Measurements from ENCODE around the gene PLEKHA8.
"Not testable (repeated sequence)": the region's sequence is repeated elsewhere in the genome, so short reads cannot be mapped to it uniquely, and the experiment has no call there.

Gene PLEKHA8

DNA sequence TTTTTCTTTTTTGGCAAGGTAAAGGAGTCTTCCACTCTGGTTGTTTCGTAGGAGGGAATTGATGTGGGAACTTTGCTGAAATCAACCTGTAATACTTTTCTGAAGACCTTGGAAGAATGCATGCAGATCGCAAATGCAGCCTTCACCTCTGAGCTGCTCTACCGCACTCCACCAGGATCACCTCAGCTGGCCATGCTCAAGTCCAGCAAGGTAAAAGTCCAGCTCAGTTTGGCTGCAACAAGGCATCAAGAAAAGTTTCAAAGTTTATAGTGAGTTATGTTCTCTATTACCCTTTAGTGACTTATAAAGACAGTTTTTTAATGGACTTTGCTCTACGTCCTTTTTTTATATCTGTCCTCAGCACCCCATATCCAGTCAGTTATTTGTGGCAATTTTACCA is 21.0 kb downstream of the PLEKHA8 start:
- no peak for DNase-seq (ENCODE audit: extremely low read depth, insufficient read length)
- TF ChIP-seq, protein P1, sequence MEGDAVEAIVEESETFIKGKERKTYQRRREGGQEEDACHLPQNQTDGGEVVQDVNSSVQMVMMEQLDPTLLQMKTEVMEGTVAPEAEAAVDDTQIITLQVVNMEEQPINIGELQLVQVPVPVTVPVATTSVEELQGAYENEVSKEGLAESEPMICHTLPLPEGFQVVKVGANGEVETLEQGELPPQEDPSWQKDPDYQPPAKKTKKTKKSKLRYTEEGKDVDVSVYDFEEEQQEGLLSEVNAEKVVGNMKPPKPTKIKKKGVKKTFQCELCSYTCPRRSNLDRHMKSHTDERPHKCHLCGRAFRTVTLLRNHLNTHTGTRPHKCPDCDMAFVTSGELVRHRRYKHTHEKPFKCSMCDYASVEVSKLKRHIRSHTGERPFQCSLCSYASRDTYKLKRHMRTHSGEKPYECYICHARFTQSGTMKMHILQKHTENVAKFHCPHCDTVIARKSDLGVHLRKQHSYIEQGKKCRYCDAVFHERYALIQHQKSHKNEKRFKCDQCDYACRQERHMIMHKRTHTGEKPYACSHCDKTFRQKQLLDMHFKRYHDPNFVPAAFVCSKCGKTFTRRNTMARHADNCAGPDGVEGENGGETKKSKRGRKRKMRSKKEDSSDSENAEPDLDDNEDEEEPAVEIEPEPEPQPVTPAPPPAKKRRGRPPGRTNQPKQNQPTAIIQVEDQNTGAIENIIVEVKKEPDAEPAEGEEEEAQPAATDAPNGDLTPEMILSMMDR (IDR thresholded peaks at IDR 0.05; ENCODE audit: insufficient read depth, low read length, poor library complexity, severe bottlenecking), result no peak
- Histone ChIP-seq H3K4me3 (replicated peaks; ENCODE audit: low read depth, low read length) (no peak overlapping the region), H3K27me3 (replicated peaks; ENCODE audit: control insufficient read depth, insufficient read depth, low read length) (no peaks in the 10 kb centered on the region), H3K36me3 (ENCODE audit: control insufficient read depth, insufficient read depth, low read length) (peaks cover 2% of the 10 kb centered on the region)

DNA sequence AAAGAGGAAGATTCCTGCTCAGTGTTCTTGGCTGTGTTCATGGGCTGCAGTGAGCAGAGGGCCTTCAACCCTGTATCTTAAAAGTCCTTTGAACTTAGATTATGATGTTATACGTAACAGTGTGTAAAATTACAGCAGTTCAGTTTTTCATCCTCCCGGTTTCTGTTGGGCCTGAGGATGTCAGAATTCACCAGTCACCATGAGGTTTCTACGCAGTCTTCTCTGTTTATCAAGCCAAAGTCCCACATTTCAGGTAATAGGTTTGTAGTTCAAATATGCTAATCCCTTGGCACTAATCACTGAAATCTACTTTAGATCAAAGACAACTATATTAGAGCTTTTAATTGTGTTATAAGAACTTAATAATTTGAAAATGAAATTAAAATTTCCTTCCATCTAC is 24.9 kb downstream of the PLEKHA8 start:
- TF ChIP-seq, protein P1 (IDR thresholded peaks at IDR 0.05; ENCODE audit: insufficient read depth, low read length, poor library complexity, severe bottlenecking), result no peak
- H3K4me3 ChIP-seq (replicated peaks; ENCODE audit: low read depth, low read length), result no peak overlapping the region
- H3K27me3 ChIP-seq (replicated peaks; ENCODE audit: control insufficient read depth, insufficient read depth, low read length), result no peaks in the 10 kb centered on the region
- H3K36me3 ChIP-seq (ENCODE audit: control insufficient read depth, insufficient read depth, low read length), result peaks cover 2% of the 10 kb centered on the region
- DNase-seq (ENCODE audit: extremely low read depth, insufficient read length), result no peak

DNA sequence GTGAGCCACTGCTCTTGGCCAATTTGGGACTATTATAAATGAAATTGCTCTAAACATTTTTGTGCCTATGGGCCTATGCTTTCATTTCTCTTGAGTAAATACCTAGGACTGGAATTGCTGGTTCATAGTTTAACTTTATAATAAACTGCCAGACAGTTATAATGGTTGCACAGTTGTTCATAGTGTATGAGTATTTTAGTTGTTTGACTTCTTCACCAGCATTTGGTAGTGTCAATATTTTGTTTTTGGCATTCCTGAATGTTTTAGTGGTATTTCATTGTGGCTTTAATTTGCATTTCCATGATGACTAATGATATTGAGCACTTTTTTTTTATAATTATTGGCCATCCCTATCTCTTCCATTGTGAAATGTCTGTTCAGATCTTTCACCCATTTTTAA is 29.5 kb downstream of the PLEKHA8 start:
- Histone ChIP-seq H3K36me3 (ENCODE audit: control insufficient read depth, insufficient read depth, low read length) (no peaks in the 10 kb centered on the region), H3K27me3 (replicated peaks; ENCODE audit: control insufficient read depth, insufficient read depth, low read length) (no peaks in the 10 kb centered on the region), H3K4me3 (replicated peaks; ENCODE audit: low read depth, low read length) (no peak overlapping the region)
- TF ChIP-seq, protein P1 (IDR thresholded peaks at IDR 0.05; ENCODE audit: insufficient read depth, low read length, poor library complexity, severe bottlenecking), result no peak
- no peak for DNase-seq (ENCODE audit: extremely low read depth, insufficient read length)

DNA sequence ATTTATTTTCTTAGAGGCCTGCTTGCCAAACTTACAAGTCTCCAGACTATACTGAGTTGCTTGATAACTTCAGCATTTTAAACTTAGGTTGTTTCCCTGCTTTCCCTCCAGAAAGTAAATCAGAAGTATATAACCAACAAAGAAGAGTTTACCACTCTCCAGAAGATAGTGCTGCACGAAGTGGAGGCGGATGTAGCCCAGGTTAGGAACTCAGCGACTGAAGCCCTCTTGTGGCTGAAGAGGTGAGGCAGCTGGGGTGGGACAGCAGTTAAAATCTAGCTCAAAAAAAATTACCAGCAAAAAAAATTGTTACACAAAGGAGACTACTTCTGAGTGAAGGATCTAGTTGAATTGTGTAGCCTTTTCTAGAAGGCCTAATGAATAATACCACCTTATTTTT is 33.6 kb downstream of the PLEKHA8 start:
- H3K27me3 ChIP-seq (replicated peaks; ENCODE audit: control insufficient read depth, insufficient read depth, low read length); DNase-seq (ENCODE audit: extremely low read depth, insufficient read length); H3K4me3 ChIP-seq (replicated peaks; ENCODE audit: low read depth, low read length); H3K36me3 ChIP-seq (ENCODE audit: control insufficient read depth, insufficient read depth, low read length): not testable (repeated sequence)
- TF ChIP-seq, protein P1 (IDR thresholded peaks at IDR 0.05; ENCODE audit: insufficient read depth, low read length, poor library complexity, severe bottlenecking), result peak; percentile 66

DNA sequence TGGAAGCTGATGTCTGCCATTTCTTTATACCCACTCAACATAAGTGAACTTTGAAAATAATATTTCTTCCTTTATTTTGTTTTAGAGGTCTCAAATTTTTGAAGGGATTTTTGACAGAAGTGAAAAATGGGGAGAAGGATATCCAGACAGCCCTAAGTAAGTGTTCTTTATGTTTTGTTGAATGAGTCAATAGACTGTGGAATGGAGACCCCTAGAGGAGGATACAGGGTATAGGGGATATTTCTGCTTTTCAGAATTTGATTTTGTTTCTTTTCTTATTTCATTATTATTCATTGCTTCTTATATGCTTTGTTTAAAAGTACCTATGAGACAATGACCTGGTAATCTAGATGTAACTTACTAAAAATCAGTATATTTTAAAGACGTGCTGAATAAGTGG is 34.4 kb downstream of the PLEKHA8 start:
- TF ChIP-seq, protein P1 (IDR thresholded peaks at IDR 0.05; ENCODE audit: insufficient read depth, low read length, poor library complexity, severe bottlenecking), result peak; percentile 69
- H3K36me3 ChIP-seq (ENCODE audit: control insufficient read depth, insufficient read depth, low read length), result no peaks in the 10 kb centered on the region; the same call in 1 of the 2 replicates
- no peak overlapping the region for H3K4me3 ChIP-seq (replicated peaks; ENCODE audit: low read depth, low read length)
- no peaks in the 10 kb centered on the region for H3K27me3 ChIP-seq (replicated peaks; ENCODE audit: control insufficient read depth, insufficient read depth, low read length)
- no peak for DNase-seq (ENCODE audit: extremely low read depth, insufficient read length)

DNA sequence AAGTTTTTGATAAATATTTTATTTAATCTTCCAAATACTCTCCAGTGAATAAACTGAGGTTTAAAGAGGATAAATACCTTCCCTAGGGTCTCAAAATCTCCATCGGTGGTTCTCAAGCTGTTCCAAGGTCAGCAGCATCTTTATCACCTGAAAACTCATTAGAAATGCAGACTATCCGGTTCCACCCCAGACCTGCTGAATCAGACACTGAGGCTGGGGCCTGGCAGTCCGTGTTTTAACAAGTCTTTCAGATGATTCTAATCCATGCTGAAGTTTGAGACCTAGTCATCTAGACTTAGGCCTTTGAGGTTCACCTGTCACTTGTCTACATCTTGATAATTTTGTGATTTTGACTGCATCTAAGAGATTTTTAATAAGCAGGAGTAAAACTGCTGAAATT is 37.5 kb downstream of the PLEKHA8 start:
- no peak for DNase-seq (ENCODE audit: extremely low read depth, insufficient read length)
- no peak overlapping the region for H3K4me3 ChIP-seq (replicated peaks; ENCODE audit: low read depth, low read length)
- TF ChIP-seq, protein P1 (IDR thresholded peaks at IDR 0.05; ENCODE audit: insufficient read depth, low read length, poor library complexity, severe bottlenecking), result no peak
- no peaks in the 10 kb centered on the region for H3K27me3 ChIP-seq (replicated peaks; ENCODE audit: control insufficient read depth, insufficient read depth, low read length)
- no peaks in the 10 kb centered on the region; the same call in 1 of the 2 replicates for H3K36me3 ChIP-seq (ENCODE audit: control insufficient read depth, insufficient read depth, low read length)

All from GM06990 (cell line).